Measurements from ENCODE around the gene SLC16A9.

The SLC16A9 gene

DNA sequence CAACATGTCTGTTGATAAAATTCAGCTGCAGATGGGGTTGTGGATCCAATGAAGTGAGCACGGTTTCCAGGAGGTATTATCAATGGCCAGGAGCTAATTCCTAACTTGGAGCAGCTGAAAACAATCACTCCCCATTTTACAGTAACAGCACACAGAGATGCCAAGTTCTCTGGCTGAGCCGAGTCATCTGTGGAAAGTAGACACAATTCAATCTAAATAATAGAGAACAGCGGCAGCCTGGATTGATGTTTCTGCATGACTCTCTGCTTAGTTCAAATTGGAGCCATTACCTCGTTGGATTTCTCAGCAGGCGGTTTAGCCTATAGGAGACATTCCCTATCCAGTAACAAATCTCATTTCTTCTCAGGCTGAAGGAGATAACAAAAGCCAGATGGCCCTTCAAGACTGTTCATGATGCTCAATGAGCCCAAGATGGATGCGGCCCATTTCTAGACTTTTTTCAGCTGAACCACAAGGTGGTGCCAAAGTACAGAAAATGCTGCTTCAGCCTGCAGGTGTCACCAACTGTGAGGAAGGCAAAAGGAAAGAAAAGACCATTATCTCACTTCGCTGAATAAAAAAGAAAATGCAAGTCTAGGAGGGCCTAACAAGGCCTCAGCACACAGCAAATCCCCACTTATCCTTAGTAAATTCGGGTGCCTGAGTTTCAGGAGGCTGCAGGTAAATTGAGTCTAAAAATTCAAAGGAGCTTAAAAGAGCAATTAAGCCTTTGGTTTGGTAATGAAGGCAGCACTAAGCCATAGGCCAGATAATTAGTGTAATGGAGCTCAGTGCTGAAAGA lies 83.7 kb downstream of the SLC16A9 start:
- peak; percentile 54 for DNase-seq

DNA sequence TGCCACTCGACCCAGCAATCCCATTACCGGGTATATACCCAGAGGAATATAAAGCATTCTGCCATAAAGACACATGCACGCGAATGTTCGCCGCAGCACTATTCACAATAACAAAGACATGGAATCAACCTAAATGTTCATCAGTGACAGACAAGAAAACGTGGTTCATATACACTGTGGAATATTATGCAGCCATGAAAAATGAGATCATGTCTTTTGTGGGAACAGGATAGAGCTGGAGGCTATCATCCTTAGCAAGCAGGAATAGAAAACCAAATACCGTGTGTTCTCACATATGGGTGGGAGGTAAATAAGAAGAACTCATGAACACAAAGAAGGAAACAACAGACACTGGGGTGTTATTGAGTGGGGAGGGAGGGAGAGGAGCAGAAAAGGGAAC lies 84.7 kb downstream of the SLC16A9 start:
- no peak for DNase-seq

DNA sequence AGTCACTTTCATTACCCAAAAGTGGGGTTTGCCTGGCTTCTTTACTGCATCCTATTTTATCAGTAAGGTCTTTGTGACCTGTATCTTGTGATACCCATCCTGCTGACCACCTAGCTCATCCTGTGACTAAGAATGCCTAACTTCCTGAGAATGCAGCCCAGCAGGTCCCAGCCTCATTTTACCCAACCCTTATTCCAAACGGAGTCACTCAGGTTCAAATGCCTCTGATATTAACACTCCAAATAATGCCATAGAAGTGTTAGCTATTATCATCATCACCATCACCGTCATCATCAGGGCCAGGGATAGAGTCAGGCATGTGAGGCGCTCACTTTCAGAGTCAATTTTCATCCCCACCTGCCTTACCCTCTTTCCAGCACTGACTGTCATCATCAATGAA lies 85.5 kb downstream of the SLC16A9 start:
- DNase-seq: no peak

DNA sequence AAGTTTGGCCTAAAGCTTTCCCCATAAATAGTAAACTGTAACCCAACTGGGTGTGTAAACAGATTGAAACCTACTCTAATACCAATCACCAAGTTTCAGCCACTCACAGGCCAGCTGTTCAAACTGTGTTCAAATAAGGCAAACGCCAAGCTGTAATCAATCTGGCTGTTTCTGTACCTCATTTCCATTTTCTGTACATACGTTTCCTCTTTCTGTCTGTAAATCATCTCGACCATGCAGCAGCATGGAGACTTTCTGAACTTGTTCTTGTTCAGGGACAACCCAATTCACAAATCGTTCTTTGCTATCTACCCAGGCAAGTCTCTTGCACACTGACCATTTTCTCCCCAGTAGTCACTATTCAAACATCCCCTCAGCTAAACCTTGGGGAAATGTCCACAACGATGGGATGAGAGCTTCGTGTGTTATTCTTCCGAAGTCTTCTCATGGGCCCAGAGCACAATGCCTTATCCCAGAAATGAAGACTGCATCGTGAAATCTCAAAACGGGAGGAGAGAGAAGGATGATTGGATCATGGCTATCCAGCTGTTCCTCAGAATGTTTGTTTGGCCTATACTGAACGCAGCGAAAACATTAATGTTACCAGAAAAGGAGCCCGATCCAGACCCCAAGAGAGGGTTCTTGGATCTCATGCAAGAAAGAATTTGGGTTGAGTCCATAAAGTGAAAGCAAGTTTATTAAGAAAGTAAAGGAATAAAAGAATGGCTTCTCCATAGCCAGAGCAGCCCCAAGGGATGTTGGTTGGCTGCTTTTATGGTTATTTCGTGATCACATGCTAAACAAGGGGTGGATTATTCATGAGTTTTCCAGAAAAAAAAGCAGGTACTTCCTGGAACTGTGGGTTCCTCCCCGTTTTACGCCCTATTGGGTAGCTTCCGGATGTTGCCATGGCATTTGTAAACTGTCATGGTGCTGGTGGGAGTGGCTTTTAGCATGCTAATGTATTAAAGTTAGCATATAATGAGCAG lies 86.2 kb downstream of the SLC16A9 start:
- no peak for DNase-seq

DNA sequence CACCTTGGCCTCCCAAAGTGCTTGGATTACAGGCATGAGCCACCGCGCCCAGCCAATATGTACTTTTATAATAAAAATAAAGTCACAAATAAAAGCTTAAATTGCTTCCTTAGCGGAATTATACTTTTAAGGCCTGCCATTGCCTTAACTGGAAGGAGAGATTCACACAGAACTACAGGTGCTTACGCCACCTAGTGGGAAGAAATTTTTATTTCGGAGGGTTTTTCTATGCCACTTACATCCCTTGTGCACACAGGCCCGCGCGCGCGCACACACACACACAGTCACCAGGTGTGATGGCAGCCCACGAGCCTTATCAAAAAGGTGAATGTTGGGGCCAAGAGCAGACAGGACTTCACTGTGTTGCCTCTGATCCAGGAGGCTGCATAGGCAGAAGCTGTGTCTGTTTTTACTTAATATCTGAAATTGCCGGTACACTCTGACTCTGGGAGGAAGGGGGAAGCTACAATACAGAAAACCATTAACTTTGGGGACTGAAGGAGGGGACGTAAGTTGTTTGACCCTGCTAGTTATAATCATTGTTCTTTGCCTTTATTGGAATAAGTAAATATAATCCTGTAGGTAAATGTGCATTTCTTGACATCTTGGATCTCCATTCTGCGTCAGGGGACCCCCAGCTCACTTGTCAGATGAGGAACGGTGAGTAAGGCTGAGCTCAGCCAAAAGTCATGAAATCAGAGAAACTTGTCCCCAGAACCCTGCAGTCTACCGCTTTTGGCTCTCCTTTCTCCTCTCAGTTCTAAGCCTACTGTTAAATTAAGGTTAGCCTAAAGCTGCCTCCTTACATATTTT lies 87.1 kb downstream of the SLC16A9 start:
- no peak for DNase-seq

DNA sequence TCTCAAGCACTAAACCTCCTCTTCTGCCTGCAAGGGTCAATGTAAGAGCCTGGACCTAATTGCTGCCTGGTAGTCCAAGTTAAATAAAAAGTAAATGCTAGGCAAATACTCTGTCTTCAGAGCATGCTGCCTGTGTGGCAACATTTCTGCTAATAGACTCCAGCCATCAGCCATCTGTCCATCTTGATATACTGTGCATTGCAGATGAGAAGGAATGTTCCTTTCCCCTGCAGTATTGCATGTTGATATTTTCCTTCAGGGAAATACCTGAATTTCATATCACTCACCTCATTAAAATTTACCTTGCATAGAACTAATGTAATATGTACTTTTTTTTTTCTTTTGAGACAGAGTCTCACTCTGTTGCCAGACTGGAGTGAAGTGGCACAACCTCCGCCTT lies 87.9 kb downstream of the SLC16A9 start:
- no peak for DNase-seq

DNA sequence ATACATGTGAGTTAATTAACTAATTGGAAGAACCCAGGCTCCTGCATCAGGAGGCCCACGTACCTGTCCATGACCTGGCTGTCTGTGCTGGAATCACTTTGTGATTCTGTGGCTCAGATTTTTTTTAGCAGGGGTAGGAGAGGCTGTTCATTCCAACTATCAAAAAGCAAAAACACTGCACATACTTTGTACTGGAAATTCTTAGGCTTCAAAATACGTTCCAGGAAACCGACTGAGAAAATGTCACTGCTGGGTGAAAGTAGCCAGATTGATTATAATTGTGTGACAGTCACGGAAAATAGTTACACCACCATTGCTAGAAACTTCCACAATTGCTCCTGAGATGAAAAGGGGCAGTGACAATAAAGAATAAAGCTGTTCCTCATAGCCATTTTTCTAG lies 91.0 kb downstream of the SLC16A9 start:
- no peak for DNase-seq

DNA sequence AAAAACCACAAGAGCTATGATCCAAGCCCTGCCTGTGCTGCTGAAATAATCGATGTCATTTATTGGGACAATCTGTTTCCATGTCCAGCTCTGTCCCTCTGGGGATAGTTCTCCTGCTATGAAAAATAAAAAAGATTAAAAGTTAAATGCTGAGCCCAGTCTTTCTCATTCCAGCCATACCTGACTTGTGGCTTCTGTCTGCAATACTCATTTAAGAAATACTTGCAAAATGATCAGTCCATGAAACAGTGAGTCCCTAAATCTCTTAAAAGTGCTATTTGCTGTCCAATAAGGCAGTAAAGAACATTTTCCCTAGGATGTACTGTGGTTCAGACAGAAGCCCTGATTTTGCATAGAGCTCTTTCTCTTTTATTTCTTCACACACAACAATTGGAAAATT lies 91.7 kb downstream of the SLC16A9 start:
- no peak for DNase-seq

- no peak for DNase-seq
Measured at GRCh38 chr10:59611048-59611447, 98.6 kb downstream of the SLC16A9 start.

GRCh38 chr10:59607970-59608369 lies 101.7 kb downstream of the SLC16A9 start:
- DNase-seq: no peak

DNA sequence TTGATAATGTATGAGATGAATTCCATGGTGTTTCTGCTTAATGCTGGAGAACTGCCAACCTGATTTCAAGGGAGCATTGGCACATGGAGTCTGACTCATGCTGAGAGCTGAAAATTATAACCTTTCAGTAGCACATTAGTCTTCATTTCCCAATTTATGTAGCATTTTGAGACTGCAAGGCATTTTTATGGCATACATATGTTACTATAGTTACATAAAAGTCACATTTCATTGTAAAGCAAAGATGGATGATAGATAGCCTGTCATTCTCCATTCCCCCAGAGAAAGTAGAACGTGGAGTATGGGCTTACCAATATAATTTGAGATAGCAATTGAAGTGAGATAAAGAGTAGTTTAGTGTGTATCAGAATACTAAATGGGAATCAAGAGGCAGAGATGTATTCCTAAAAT lies 103.1 kb downstream of the SLC16A9 start:
- no peak for DNase-seq

- DNase-seq: no peak
Measured at GRCh38 chr10:59601985-59602384, 107.7 kb downstream of the SLC16A9 start.

Data from DMS 273 treated with DMSO at 0.1 percent for 48 hours (cell line).